Epithelial cell of esophagus (primary cell): ENCODE measurements around the gene CAMK1.

Source experiments
- DNase-seq: peaks from one replicate; pipeline ENCODE4 v3.0.0; 2010; ENCODE audit warnings: low read depth
- H3K4me3 ChIP-seq: 2 replicates; pipeline ENCODE4 v1.5.1; 2011; ENCODE audit warnings: mild to moderate bottlenecking, low read length, control low read depth
- CTCF ChIP-seq: IDR thresholded peaks from 2 replicates; pipeline ENCODE4 v1.5.1; 2011; ENCODE audit warnings: low read depth, mild to moderate bottlenecking, low read length, control low read depth, inconsistent platforms; ENCODE audit not compliant: insufficient read depth; ENCODE audit errors: missing control alignments

The CAMK1 gene

GRCh38 chr3:9810433-9810770 is 40.7 kb upstream of the CAMK1 start:
- no peak for DNase-seq
- peak overlapping the region; percentile 44 for H3K4me3 ChIP-seq
- TF ChIP-seq CTCF: no peak

GRCh38 chr3:9809615-9810432 is 40.1 kb upstream of the CAMK1 start, which contains the start of gene TTLL3:
TSS of gene TTLL3 (plus strand) at chr3:9810262. CDS start at chr3:9810662, 400 bp downstream.
- no peak for TF ChIP-seq CTCF

DNA sequence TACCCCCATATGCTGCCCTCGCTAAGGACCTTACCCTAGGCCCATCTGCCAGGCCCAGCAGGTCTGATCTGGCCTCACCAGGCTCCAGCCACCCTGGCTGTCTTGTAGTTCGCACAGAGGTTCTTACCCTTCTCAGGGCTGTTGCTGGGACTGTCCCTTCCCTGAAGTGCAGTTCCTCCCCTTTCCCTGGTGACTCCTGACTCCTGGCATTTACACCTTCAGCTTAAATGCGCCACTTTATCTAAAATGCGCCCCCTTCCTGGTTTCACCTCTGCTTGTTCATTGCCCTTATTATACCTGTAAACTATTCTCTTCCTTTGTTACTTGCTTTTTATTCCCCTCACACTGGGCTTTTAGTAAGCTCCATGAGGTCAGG is 39.5 kb upstream of the CAMK1 start:
- H3K4me3 ChIP-seq: peak overlapping the region; percentile 44
- DNase-seq: no peak
- TF ChIP-seq CTCF: no peak

More at GRCh38 chr3:9809615-9810432, 40.1 kb upstream of the CAMK1 start, which contains the start of gene TTLL3:
- DNase-seq: peak; percentile 38
- peak within 1 kb of the TSS; percentile 44 for H3K4me3 ChIP-seq

DNA sequence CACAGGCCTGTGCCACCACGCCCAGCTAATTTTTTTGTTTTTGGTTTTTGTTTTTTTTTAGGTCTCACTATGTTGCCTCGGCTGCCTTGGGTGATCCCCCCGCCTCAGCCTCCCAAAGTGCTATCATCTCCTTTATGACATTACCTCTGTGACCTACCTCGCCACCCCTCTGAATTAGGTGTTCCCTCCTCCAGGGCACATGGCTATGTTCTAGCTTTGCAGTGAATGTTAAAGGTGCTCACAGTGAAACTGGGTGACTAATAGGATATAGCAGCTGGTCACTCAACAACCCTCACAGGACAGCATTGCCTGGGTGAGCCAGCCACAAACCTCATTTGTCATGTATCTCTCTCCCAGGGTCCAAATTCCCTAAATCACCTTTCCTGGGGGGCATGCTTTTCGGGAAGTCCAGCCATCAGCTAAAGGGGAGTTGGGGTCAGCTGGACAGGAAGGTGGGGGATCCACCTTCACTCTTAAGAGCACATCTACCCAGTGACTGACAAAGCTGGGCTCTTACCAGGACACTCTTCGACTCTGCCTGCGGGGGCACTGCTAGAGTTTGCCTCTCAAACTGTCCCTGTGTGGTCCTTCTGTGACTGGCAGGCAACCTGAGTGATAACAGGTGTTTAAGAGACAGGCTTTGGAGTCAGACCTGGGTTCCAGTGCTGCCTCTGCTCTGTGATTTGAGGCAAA is 38.7 kb upstream of the CAMK1 start:
- TF ChIP-seq CTCF: peak; percentile 33
- DNase-seq: peak; percentile 57
- no peak overlapping the region for H3K4me3 ChIP-seq

DNA sequence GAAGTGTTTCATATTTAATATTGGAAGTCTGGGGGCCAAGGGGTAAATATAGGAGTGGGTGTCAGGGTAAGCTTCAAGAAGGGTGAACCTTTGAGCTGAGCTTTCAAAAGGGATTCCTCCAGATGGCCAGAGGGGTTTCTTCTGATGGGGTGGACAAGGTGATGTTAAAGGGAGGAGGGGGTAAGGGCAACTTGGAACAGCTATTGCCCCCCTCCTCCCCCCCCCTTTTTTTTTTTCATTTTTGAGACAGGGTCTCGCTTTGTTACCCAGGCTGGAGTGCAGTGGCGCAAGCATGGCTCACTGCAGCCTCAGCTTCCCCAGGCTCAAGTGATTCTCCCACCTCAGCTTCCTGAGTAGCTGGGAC is 38.2 kb upstream of the CAMK1 start:
- TF ChIP-seq CTCF: no peak
- no peak for DNase-seq

GRCh38 chr3:9806688-9807589 is 37.2 kb upstream of the CAMK1 start:
- H3K4me3 ChIP-seq: no peak overlapping the region
- no peak for DNase-seq
- no peak for TF ChIP-seq CTCF

More for the DNA sequence above, 38.2 kb upstream of the CAMK1 start:
- no peak overlapping the region for H3K4me3 ChIP-seq
